Measurements from ENCODE around the gene B4GALT5.
"Not testable (repeated sequence)": the region's sequence is repeated elsewhere in the genome, so short reads cannot be mapped to it uniquely, and the experiment has no call there.

- TF ChIP-seq CTCF, POLR2A (IDR thresholded peaks at IDR 0.05): not testable (repeated sequence)
Observed at GRCh38 chr20:49725224-49725606, 11.5 kb upstream of the B4GALT5 start.
